Daoy (cell line): Measurements from ENCODE around the gene THSD1. TPM values are rescaled to one million over a fixed set of nuclear protein-coding genes. Genes with fewer than 3 reads are reported as not detected.
"Not testable (repeated sequence)": the region's sequence is repeated elsewhere in the genome, so short reads cannot be mapped to it uniquely, and the experiment has no call there.

Source experiments
- DNase-seq: peaks from one replicate; pipeline ENCODE4 v3.0.0-alpha.2; 2015; ENCODE audit warnings: low read depth
- total RNA-seq: library from RNA; depleted of rRNA; stranded (reverse); fragments of >200 nt; shearing (Covaris generic); gene quantifications from 2 replicates; pipeline ENCODE4 v1.2.3, GENCODE V29; 2014

Gene THSD1
- total RNA-seq, 1 experiment from 2014 or later: 2.7 TPM

- DNase-seq: not testable (repeated sequence)
These were observed 2.2 kb upstream of the THSD1 start for GRCh38 chr13:52408071-52408658.

GRCh38 chr13:52407436-52407835 lies 1.5 kb upstream of the THSD1 start:
- not testable (repeated sequence) for DNase-seq

- DNase-seq: no peak
These were observed 657 bp upstream of the THSD1 start for GRCh38 chr13:52406629-52407028.

DNA sequence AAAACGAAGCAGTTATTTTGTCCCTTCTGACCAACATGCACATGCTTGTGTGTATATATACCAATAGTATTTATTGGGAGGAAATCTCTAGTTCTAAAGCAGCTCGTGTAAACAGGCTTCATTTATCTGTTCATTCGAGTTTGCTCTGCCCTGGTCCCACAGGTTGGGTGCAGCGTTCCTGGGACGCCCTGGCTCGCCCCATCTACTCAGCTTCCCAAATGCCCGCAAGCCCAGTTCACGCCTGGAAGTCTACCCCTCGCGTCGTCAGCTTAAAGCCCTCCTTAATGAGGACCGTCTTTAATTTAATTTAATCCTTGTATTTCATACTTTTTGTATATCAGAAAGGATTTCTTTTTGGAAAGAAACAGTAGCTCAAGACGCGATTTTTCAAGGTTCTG lies 604 bp downstream of the THSD1 start:
- peak; percentile 7 for DNase-seq

DNA sequence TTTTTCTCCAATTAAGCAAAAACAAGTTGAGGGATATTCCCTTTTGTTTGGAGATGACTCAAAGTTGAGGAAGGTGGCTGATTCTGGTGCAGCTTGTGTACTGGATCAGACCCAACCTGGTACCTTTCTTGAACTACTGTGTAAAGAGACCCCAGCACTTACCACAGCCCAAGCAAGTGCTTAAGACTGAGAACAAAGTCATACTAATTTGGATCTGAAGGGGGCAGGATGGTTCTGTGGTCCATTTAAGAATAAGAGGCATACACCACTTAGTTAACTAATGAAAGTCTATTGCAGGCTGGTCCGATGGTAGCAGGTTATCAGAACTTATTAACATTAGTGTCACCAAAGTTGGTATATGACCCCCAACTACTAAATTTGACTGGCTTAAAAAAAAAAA lies 6.3 kb downstream of the THSD1 start:
- DNase-seq: no peak

DNA sequence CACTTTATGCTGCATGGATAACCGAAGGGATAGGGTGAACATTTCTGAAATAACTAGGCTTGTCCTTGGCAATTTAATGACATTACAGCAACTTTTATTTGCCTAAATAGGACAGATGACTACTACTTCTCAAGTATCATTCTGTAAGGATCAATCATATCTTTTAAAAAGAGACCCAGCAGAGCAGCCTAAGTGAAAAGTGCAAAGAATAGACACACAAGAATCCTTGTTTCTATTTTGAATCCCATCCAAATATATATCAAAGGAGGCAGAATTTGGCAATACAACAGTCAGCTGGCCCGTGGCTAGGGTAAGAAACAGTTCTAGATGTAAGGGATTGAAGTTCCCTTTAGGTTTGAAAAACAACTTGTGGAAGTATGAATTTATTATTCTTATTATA lies 6.9 kb downstream of the THSD1 start:
- no peak for DNase-seq

GRCh38 chr13:52395704-52396103 lies 10.3 kb downstream of the THSD1 start:
- DNase-seq: no peak

GRCh38 chr13:52394586-52394985 lies 11.4 kb downstream of the THSD1 start:
- DNase-seq: no peak

GRCh38 chr13:52393572-52394357 lies 12.2 kb downstream of the THSD1 start:
- DNase-seq: no peak

GRCh38 chr13:52387721-52388120 lies 18.3 kb downstream of the THSD1 start:
- no peak for DNase-seq

- DNase-seq: no peak
These were observed 20.1 kb downstream of the THSD1 start for GRCh38 chr13:52385870-52386269.

- DNase-seq: no peak
These were observed 22.6 kb downstream of the THSD1 start for GRCh38 chr13:52383366-52383765.

- DNase-seq: no peak
These were observed 27.7 kb downstream of the THSD1 start for GRCh38 chr13:52378312-52378711.

DNA sequence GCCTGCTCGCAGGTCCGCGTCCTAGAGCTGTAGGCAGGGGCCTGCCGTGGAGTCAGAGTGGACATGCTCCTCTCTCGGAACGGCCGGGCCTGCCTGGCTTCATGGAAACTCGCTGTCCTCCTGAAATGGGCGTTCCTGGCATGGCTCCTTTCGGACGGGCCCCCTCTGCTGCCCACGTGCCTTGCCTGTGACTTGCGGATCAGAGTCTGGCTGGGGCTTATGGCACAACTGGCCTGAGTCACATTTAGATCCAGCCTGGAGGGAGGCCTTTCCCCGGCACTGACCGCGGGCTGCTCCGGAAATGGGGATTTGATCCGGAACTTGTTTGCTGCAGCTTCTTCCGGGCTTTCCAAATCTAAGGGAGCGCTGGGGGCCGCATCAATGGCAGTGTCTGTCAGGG lies 28.1 kb downstream of the THSD1 start:
- DNase-seq: no peak

DNA sequence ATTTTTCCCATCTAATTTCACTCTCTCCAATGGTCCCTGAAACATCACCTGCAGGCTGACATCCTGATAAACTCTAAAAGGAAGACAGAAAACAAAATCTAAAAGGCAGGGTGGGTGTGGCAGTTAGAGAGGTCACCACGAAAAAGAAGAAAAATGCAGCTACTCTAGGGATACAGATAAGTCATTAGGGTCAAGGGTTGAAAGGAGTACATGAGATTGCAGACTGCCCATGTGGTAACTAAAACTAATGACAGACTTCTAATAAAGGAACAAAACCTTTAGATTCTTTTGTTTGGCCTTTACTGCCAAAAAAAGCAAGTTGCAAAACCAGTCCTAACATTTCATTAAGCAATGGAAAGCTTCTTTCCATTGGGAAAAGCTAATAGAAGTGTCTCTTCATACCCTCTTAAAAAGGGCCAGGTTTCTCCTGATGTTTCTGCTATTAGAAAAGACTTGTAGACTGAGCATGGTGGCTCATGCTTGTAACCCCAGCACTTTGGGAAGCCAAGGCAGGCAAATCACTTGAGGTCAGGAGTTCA lies 31.0 kb downstream of the THSD1 start:
- DNase-seq: no peak

DNA sequence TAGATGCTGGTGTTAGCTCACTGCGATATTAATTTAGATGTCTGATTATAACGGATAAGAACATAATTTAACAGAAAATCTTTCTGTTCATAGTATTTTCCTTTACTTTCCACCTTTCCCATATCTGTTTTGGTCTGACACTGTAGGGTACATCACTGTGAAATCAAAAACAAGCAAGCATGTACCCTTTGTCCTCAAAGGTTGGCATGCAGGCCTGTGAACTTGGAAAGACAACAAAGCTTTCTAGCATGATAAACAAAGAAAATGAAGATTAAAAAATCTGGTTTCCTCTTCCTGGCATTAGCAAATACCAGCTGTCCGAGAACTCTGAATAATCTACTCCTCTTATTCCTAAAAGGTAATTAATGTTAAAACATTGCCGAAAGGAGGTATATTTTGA lies 31.6 kb downstream of the THSD1 start:
- DNase-seq: no peak

- peak; percentile 7 for DNase-seq
These were observed 32.7 kb downstream of the THSD1 start for GRCh38 chr13:52373277-52373676.

GRCh38 chr13:52371736-52372247 lies 34.2 kb downstream of the THSD1 start:
- peak; percentile 66 for DNase-seq

GRCh38 chr13:52366291-52366690 lies 39.7 kb downstream of the THSD1 start:
- DNase-seq: no peak

DNA sequence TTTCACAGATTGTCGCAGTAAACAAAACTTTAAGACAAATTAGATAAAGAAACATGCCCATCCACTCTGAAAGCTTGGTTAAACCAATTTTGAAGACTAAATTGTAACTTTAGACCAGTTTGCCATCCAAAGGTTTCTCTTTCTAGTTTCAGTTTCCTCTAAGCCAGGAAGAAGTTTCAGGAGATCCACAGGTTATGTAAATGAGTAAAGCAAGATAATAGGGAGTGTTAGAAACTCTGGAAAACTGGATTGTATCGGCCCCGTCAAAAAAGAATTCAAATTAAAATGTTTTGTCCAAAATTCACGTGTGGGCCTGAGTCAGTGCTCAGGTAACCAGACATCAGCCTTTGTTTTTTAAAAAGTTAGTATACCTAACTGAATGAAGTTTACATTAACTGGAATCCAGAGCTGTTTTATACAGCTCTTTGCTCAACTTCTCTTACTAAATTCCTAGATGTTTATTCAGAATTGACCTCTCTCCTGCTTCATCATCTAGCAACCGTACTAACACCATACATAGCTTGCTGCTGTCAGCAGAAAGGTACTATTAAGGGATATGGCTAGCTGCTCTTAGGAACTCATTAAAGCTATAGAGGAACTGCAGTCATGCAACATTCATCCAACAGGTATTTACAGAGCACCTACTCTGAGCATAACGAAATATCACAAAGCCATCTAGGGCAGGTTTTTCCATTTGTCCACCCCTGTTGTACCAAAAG lies 43.6 kb downstream of the THSD1 start:
- not testable (repeated sequence) for DNase-seq

GRCh38 chr13:52361225-52361624 lies 44.7 kb downstream of the THSD1 start:
- peak; percentile 17 for DNase-seq

- no peak for DNase-seq
These were observed 46.4 kb downstream of the THSD1 start for GRCh38 chr13:52359534-52359933.
